Measurements from ENCODE around the gene KSR1.
"Not testable (repeated sequence)": the region's sequence is repeated elsewhere in the genome, so short reads cannot be mapped to it uniquely, and the experiment has no call there.

Gene KSR1

DNA sequence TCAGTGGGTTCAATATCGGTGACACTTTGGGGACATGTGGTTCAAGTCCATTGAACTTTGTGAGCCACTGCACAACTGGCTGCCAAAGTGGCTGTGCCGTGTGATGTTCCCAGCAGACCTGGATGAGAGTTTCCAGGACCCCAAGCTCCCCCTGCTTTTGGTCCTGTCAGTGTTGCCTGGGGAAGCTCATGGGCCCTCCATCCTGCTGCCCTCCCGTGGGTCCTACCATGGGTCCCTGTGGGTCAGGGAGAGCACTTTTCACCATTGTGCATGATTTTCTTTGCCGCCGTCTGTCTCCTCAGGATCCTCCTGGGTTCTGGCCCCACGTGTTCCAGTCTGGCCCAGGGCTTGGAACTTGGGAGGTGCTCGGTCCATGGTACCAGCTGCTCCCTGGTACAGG, 212.9 kb downstream of the KSR1 start:
- DNase-seq = no peak

DNA sequence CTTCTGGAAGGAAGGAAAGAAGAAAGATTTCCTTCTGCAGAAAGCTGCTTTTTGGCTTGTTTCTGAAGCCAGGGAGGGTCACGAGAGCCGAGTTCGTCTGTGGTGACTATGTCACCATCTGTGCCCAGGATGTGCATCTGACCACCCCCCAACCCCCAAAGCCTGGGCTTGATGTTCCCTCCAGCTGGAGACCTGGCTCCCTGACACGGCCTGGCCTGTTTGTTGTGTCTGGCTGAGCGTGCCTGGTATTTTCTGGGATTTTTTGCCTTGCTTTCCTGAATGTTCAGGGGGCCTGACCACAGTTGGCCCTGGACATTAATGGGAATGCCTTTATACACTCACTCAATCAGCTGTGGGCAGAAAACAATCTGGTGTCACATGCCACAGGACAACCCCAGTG, 213.6 kb downstream of the KSR1 start:
- DNase-seq = no peak

DNA sequence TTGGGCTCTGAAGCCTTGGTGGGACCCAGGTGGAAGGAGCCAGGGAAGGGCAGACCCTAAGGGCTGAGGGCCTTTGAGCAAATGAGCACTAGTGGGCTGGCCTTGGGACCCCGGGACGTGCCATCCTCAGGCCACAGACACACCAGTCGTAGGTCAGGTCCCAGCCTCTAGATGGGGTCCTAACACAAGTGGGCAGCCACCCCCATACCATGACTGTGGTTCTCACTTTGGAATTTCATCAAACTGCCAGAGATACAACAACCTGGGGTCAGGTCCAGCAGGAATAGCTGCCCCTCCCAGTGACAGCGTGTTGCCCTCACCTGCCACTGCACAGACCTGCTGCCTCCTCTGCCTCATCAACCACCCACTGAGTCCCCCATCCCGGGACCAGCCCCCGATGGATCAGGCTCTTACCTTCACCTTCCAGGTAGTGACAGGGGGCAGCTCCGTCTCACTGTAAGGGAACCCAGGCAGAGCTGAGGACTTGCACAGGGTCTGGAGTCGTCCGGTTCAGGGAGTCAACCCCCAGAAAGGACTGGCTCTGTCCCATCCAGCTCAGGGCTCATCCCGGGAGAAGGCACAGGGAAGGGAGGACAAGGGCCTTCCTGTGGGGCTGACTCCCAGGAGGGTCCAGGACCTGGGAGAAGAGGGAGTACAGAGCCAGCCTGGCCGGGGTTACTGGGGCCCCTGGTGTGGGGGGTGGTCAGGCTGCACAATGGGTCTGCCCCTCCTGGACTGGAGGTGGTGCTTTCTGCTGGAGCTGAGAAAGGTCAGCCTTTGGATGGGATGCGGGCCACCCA, 214.7 kb downstream of the KSR1 start:
- DNase-seq = no peak

- no peak for DNase-seq
These were observed 215.3 kb downstream of the KSR1 start for GRCh38 chr17:27671591-27671910.

DNA sequence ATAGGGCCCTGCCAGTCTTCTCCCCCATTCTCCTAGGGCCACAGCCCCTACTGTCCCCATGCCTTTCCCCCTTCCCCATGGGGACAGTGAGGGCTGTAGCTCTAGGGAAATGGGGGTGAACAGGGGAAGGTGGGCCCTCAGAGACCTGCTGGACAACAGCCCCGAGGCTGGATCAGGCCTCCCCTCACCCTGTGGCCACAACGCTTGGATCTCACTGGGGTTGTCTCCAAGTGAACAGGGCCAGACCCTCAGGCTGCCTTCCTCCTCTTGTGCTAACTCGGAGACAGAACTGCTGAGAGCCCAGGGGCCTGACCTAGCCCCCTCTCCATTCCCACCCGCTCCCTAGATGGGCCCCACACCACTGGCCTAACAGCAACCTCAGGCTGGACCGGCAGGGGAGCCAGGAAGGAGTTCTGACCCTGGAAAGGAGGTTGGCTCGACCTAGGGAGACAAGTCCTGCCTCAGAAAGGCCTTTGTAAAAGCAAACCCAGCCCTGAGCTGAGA, 215.8 kb downstream of the KSR1 start:
- not testable (repeated sequence) for DNase-seq

GRCh38 chr17:27674335-27674734, 218.1 kb downstream of the KSR1 start:
- no peak for DNase-seq
